IMR-90 (cell line): ENCODE measurements around the gene MAP3K7CL. TPM values are rescaled to one million over a fixed set of nuclear protein-coding genes. Genes with fewer than 3 reads are reported as not detected.

ENCODE experiments used
- ATAC-seq: fragments of 200-7000 bp; cut with Tn5 transposase; 2 replicates; pipeline ENCODE4 v1.9.1; 2020; ENCODE audit warnings: low read depth, mild to moderate bottlenecking, moderate library complexity
- BruUV-seq: library from RNA; stranded (reverse); fragments of 400-500 nt; replicated peaks from 2 replicates; lab custom pipeline; 2021; lab: Mats Ljungman, UMichigan
- CTCF ChIA-PET: fragments of 300-600 bp; formaldehyde crosslinking; extraction: SDS; loops from one replicate; lab custom pipeline; 2021; ENCODE audit warnings: antibody characterized with exemption; lab: Yijun Ruan, JAX
- POLR2A ChIA-PET: fragments of 300-600 bp; sonication (Branson Sonifier 250); formaldehyde crosslinking; loops from one replicate; lab custom pipeline; 2022; ENCODE audit warnings: antibody characterized with exemption; ENCODE audit not compliant: unreplicated experiment; lab: Charles Lee
- DNase-seq: peaks from one replicate; pipeline ENCODE4 v3.0.0; 2013
- H2AFZ ChIP-seq: replicated peaks from 2 replicates; pipeline ENCODE3; 2013; ENCODE audit warnings: low read length, mild to moderate bottlenecking; ENCODE audit not compliant: poor library complexity
- H2AK5ac ChIP-seq: 2 replicates; pipeline ENCODE4 v1.6.1; 2013; ENCODE audit warnings: low read depth, low read length, inconsistent platforms
- H2AK9ac ChIP-seq: replicated peaks from 2 replicates; pipeline ENCODE3; 2013; ENCODE audit warnings: mild to moderate bottlenecking, low read depth, low read length, moderate library complexity; ENCODE audit not compliant: poor library complexity
- H2BK120ac ChIP-seq: 2 replicates; pipeline ENCODE4 v1.6.1; 2013; ENCODE audit warnings: low read depth, low read length, inconsistent platforms
- H2BK15ac ChIP-seq: 3 replicates; pipeline ENCODE4 v1.6.1; 2013; ENCODE audit warnings: low read depth, low read length, inconsistent platforms
- H2BK20ac ChIP-seq: 2 replicates; pipeline ENCODE4 v1.6.1; 2013; ENCODE audit warnings: low read depth, mild to moderate bottlenecking, inconsistent platforms, low read length, moderate library complexity
- H2BK5ac ChIP-seq: 2 replicates; pipeline ENCODE4 v1.6.1; 2013; ENCODE audit warnings: mild to moderate bottlenecking, low read depth, low read length, inconsistent platforms; ENCODE audit not compliant: poor library complexity, severe bottlenecking
- H3K14ac ChIP-seq: replicated peaks from 2 replicates; pipeline ENCODE4 v1.6.1; 2013; ENCODE audit warnings: low read depth, low read length, inconsistent platforms
- H3K18ac ChIP-seq: 2 replicates; pipeline ENCODE4 v1.6.1; 2013; ENCODE audit warnings: low read depth, low read length, control low read depth
- H3K23ac ChIP-seq: 2 replicates; pipeline ENCODE4 v1.6.1; 2013; ENCODE audit warnings: low read depth, low read length, inconsistent platforms
- H3K27ac ChIP-seq: 2 replicates; pipeline ENCODE4 v1.5.1; 2013; ENCODE audit warnings: mild to moderate bottlenecking, control low read depth, low read length; ENCODE audit not compliant: insufficient read depth
- H3K27me3 ChIP-seq: 2 replicates; pipeline ENCODE4 v1.6.1; 2013; ENCODE audit warnings: low read length; ENCODE audit not compliant: control insufficient read depth, insufficient read depth
- H3K36me3 ChIP-seq: 2 replicates; pipeline ENCODE4 v1.6.1; 2013; ENCODE audit warnings: low read length, mixed read lengths; ENCODE audit not compliant: control insufficient read depth, insufficient read depth
- H3K4ac ChIP-seq: 2 replicates; pipeline ENCODE4 v1.6.1; 2013; ENCODE audit warnings: low read depth, low read length, inconsistent platforms
- H3K4me1 ChIP-seq: 2 replicates; pipeline ENCODE4 v1.6.1; 2013; ENCODE audit warnings: low read length, mixed read lengths; ENCODE audit not compliant: control insufficient read depth, insufficient read depth
- H3K4me2 ChIP-seq: 2 replicates; pipeline ENCODE4 v1.6.1; 2013; ENCODE audit warnings: low read depth, mild to moderate bottlenecking, control low read depth, low read length, moderate library complexity
- H3K4me3 ChIP-seq: 2 replicates; pipeline ENCODE4 v1.5.1; 2013; ENCODE audit warnings: low read depth, mild to moderate bottlenecking, control low read depth, low read length, moderate library complexity; ENCODE audit not compliant: insufficient read depth
- H3K56ac ChIP-seq: 2 replicates; pipeline ENCODE4 v1.6.1; 2013; ENCODE audit warnings: low read length, inconsistent platforms; ENCODE audit not compliant: insufficient read depth; ENCODE audit errors: extremely low read depth
- H3K79me1 ChIP-seq, 2 experiments: 2 replicates each; pipeline ENCODE4 v1.6.1; 2013; ENCODE audit warnings: low read length in 2 of 2, inconsistent platforms in 1 of 2, low read depth in 1 of 2
- H3K9ac ChIP-seq: 2 replicates; pipeline ENCODE4 v1.6.1; 2013; ENCODE audit warnings: low read depth, low read length, control low read depth
- H3K9me1 ChIP-seq: 2 replicates; pipeline ENCODE4 v1.6.1; 2013; ENCODE audit warnings: low read length, inconsistent platforms; ENCODE audit not compliant: insufficient read depth
- H3K9me3 ChIP-seq: 2 replicates; pipeline ENCODE4 v1.6.1; 2013; ENCODE audit warnings: low read length; ENCODE audit not compliant: control insufficient read depth, insufficient read depth
- H4K20me1 ChIP-seq: 2 replicates; pipeline ENCODE4 v1.6.1; 2013; ENCODE audit warnings: low read length, inconsistent platforms; ENCODE audit not compliant: insufficient read depth
- H4K5ac ChIP-seq: 2 replicates; pipeline ENCODE4 v1.6.1; 2013; ENCODE audit warnings: mild to moderate bottlenecking, low read depth, low read length, control low read depth
- H4K8ac ChIP-seq, 2 experiments: 2 replicates each; pipeline ENCODE4 v1.6.1; 2013; ENCODE audit warnings: low read depth in 2 of 2, low read length in 2 of 2, control low read depth in 1 of 2, inconsistent platforms in 1 of 2
- H4K91ac ChIP-seq: 2 replicates; pipeline ENCODE4 v1.6.1; 2013; ENCODE audit warnings: low read depth, low read length, inconsistent platforms; ENCODE audit not compliant: insufficient read depth
- BHLHE40 ChIP-seq: fragments of 150-350 bp; IDR thresholded peaks from 2 replicates; pipeline ENCODE4 v1.6.1; 2016; ENCODE audit warnings: mild to moderate bottlenecking, low read depth, low read length
- CEBPB ChIP-seq: IDR thresholded peaks from 2 replicates; pipeline ENCODE4 v1.6.1; 2012; ENCODE audit warnings: low read depth, low read length, improper control_type of control experiment
- CHD1 ChIP-seq: IDR thresholded peaks from 2 replicates; pipeline ENCODE4 v1.6.1; 2012; ENCODE audit warnings: low read depth, low read length, improper control_type of control experiment
- FOS ChIP-seq: fragments of 150-350 bp; IDR thresholded peaks from 2 replicates; pipeline ENCODE4 v1.6.1; 2016; ENCODE audit warnings: low read depth, low read length
- MAFK ChIP-seq: IDR thresholded peaks from 2 replicates; pipeline ENCODE4 v1.6.1; 2012; ENCODE audit warnings: low read depth, low read length, improper control_type of control experiment
- MAZ ChIP-seq: IDR thresholded peaks from 2 replicates; pipeline ENCODE4 v1.6.1; 2012; ENCODE audit warnings: low read depth, mild to moderate bottlenecking, low read length, improper control_type of control experiment, moderate library complexity, borderline replicate concordance
- MXI1 ChIP-seq: IDR thresholded peaks from 2 replicates; pipeline ENCODE4 v1.6.1; 2012; ENCODE audit warnings: low read depth, mild to moderate bottlenecking, low read length, moderate library complexity, borderline replicate concordance
- NFE2L2 ChIP-seq: fragments of 150-350 bp; IDR thresholded peaks from 2 replicates; pipeline ENCODE4 v1.6.1; 2016; ENCODE audit warnings: low read depth, mild to moderate bottlenecking, low read length
- RCOR1 ChIP-seq: IDR thresholded peaks from 2 replicates; pipeline ENCODE4 v1.6.1; 2012; ENCODE audit warnings: mild to moderate bottlenecking, low read length, improper control_type of control experiment; ENCODE audit not compliant: insufficient replicate concordance
- RFX5 ChIP-seq: IDR thresholded peaks from 2 replicates; pipeline ENCODE4 v1.8.0; 2012; ENCODE audit warnings: low read depth, mild to moderate bottlenecking, low read length, moderate library complexity
- SMC3 ChIP-seq: fragments of 150-350 bp; IDR thresholded peaks from 2 replicates; pipeline ENCODE4 v1.6.1; 2016; ENCODE audit warnings: low read depth, mild to moderate bottlenecking, antibody characterized with exemption, low read length, moderate library complexity
- WGBS, 2 experiments: methylation state at CpG; one replicate each; pipeline versions ENCODE4 v1.1.5 to v1.1.7; 2013; ENCODE audit warnings: missing lambda C conversion rate in 2 of 2; ENCODE audit not compliant: insufficient read length in 1 of 2; ENCODE audit errors: extremely low coverage in 2 of 2; 5-methylcytosine and 5-hydroxymethylcytosine counted together
- dilution Hi-C: fragments of 300-500 bp; cut with HindIII; formaldehyde crosslinking; loops from one replicate; pipeline ENCODE4 v1.14.3; 2018; ENCODE audit warnings: low sequenced_read_pairs; ENCODE audit not compliant: unreplicated experiment
- in situ Hi-C: fragments of 300-500 bp; cut with MboI; formaldehyde crosslinking; loops from 3 replicates; pipeline ENCODE4 v1.14.3; 2019; ENCODE audit warnings: low sequenced_read_pairs, inconsistent platforms, mixed read lengths
- intact Hi-C: fragments of 100-400 bp; cut with micrococcal nuclease; formaldehyde crosslinking; loops from 2 replicates; pipeline ENCODE4 v1.10.0; 2022
- polyA plus RNA-seq, 3 experiments: library from polyadenylated mRNA; depleted of rRNA; stranded (reverse); fragments of >200 nt; gene quantifications; 2 replicates each; pipeline ENCODE4 v1.2.3, GENCODE V29; 2012; ENCODE audit warnings: low replicate concordance in 1 of 3
- total RNA-seq: library from RNA; depleted of rRNA; stranded (reverse); fragments of >200 nt; gene quantifications from 2 replicates; pipeline ENCODE4 v1.2.3, GENCODE V29; 2012
- TF ChIP-seq, protein P1 (sequence below): fragments of 150-350 bp; IDR thresholded peaks from 2 replicates; pipeline ENCODE4 v1.6.1; 2017; ENCODE audit warnings: mild to moderate bottlenecking, antibody characterized with exemption, low read length, low read depth
- TF ChIP-seq, protein P2 (sequence below): fragments of 150-350 bp; IDR thresholded peaks from 2 replicates; pipeline ENCODE4 v1.6.1; 2016; ENCODE audit warnings: low read depth, mild to moderate bottlenecking, low read length, moderate library complexity, borderline replicate concordance

Gene MAP3K7CL
- total and polyA plus RNA-seq, 2 of the 4 experiments (the other 2 are of a cell fraction) = 21.0 to 22.3 TPM

DNA sequence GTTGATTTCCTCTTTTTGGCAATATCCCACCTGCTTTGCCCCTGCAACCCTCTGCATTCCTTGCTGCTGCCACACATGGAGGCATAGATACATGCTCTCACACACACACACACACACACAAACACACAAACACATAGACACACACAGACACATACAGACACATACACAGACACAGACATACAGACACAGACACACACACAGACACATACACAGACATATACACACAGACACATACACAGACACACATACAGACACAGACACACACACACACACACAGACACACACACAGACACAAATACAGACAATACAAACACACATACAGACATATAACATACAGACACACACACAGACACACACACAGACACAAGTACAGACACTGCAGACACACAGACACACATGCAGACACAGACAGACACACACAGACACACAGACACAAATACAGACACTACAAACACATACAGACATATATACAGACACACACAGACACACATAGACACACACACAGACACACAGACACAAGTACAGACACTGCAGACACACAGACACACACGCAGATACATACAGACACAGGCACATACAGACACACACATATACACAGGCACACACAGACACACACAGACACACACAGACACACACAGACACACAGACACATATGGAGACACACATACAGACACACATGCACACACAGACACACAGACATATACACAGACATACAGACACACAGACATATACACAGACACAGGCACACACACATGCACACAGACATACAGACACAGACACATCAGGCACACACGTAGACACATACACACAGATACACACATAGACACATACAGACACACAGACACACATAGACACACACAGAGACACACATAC lies 83.3 kb downstream of the MAP3K7CL start (continued):
- TF ChIP-seq RFX5 = no peak
- no peak for TF ChIP-seq RCOR1

DNA sequence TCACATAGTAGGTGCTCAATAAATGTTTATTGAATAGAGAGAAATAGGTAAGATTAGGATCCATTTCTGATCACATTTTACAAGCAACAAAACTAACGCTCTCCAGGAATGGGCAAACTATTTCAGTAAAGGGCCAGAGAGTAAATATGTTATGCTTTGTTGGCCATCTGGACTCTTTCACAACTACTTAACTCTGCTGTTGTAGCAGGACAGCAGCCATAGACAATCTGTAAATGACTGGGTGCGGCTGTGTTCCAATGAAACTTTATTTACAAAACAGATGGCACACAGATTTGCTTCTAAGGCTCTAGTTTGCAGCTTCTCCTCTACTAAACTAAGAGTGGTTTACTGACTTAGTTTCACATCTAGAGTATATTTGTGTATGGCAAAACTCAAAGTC lies 85.3 kb downstream of the MAP3K7CL start:
- H3K27me3 ChIP-seq = no peaks in the 10 kb centered on the region
- H3K27ac ChIP-seq = no peak overlapping the region
- H4K8ac ChIP-seq = peak overlapping the region in 1 of 2 experiments; percentile 6; a peak in 1 of 4 replicates
- peaks cover 5 to 15% of the 10 kb centered on the region in 2 experiments; a peak in 2 of 4 replicates for H3K79me1 ChIP-seq
- peaks cover 8% of the 10 kb centered on the region for H3K4me1 ChIP-seq
- peaks cover 3% of the 10 kb centered on the region; the same call in 1 of the 2 replicates for H3K9me1 ChIP-seq
- no peak overlapping the region for H2AK9ac ChIP-seq
- no TSS peak for BruUV-seq
- no peak overlapping the region for H4K5ac ChIP-seq
- no peak overlapping the region for H3K18ac ChIP-seq
- H2BK15ac ChIP-seq = no peak overlapping the region; the same call in 1 of the 3 replicates
- peak overlapping the region; percentile 34; the same call in 1 of the 2 replicates for H4K91ac ChIP-seq
- H3K23ac ChIP-seq = no peak overlapping the region
- peak overlapping the region; percentile 7; the same call in 1 of the 2 replicates for H2AK5ac ChIP-seq
- H3K4ac ChIP-seq = peak overlapping the region; percentile 18; the same call in 1 of the 2 replicates
- H4K20me1 ChIP-seq = no peaks in the 10 kb centered on the region
- H2BK20ac ChIP-seq = peak overlapping the region; percentile 27; the same call in 1 of the 2 replicates
- dilution Hi-C loops (no loop called here), intact Hi-C loops (loop anchor here (5.0 kb wide), 2 partner anchors 33 to 123 kb away; no protein-coding TSS in a partner anchor), in situ Hi-C loops (no loop called here)
- peak overlapping the region; percentile 31 for H2BK5ac ChIP-seq
- H3K9ac ChIP-seq = no peak overlapping the region
- H3K9me3 ChIP-seq = peaks cover 2% of the 10 kb centered on the region; the same call in 1 of the 2 replicates
- H3K56ac ChIP-seq = no peak overlapping the region
- peak overlapping the region; percentile 38; the same call in 1 of the 2 replicates for H2BK120ac ChIP-seq
- DNase-seq (peak; percentile 41), ATAC-seq (peak; percentile 51)
- H3K14ac ChIP-seq = peak overlapping the region; percentile 18; the same call in 1 of the 2 replicates
- CTCF ChIA-PET = no interaction called here
- no peak overlapping the region for H2AFZ ChIP-seq
- H3K4me3 ChIP-seq = no peak overlapping the region
- no CpG with 5 or more reads among the region's 2 CpGs for WGBS, 2 experiments
- no peak overlapping the region for H3K4me2 ChIP-seq
- no peaks in the 10 kb centered on the region for H3K36me3 ChIP-seq
- POLR2A ChIA-PET = no interaction called here
- no peak for TF ChIP-seq RCOR1
- TF ChIP-seq CEBPB = no peak
- no peak for TF ChIP-seq FOS
- no peak for TF ChIP-seq MAFK
- no peak for TF ChIP-seq RFX5
- TF ChIP-seq, protein P1, sequence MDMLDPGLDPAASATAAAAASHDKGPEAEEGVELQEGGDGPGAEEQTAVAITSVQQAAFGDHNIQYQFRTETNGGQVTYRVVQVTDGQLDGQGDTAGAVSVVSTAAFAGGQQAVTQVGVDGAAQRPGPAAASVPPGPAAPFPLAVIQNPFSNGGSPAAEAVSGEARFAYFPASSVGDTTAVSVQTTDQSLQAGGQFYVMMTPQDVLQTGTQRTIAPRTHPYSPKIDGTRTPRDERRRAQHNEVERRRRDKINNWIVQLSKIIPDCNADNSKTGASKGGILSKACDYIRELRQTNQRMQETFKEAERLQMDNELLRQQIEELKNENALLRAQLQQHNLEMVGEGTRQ = no peak
- no peak for TF ChIP-seq CHD1
- no peak for TF ChIP-seq NFE2L2
- TF ChIP-seq SMC3 = no peak
- TF ChIP-seq, protein P2, sequence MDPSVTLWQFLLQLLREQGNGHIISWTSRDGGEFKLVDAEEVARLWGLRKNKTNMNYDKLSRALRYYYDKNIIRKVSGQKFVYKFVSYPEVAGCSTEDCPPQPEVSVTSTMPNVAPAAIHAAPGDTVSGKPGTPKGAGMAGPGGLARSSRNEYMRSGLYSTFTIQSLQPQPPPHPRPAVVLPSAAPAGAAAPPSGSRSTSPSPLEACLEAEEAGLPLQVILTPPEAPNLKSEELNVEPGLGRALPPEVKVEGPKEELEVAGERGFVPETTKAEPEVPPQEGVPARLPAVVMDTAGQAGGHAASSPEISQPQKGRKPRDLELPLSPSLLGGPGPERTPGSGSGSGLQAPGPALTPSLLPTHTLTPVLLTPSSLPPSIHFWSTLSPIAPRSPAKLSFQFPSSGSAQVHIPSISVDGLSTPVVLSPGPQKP = no peak
- TF ChIP-seq MAZ = no peak
- TF ChIP-seq MXI1 = no peak
- no peak for TF ChIP-seq BHLHE40
